Measurements from ENCODE around the gene ZNFX1.

- TF ChIP-seq POLR2AphosphoS2 (conservative IDR thresholded peaks at IDR 0.05; ENCODE audit: low read length): no peak
- TF ChIP-seq MAZ (IDR thresholded peaks at IDR 0.05; ENCODE audit: borderline replicate concordance, low read depth, low read length): no peak
- TF ChIP-seq EP300 (IDR thresholded peaks at IDR 0.05): no peak
These were observed 44.6 kb downstream of the ZNFX1 start for GRCh38 chr20:49233226-49233625.
